Vagina (tissue), 2 donors: Measurements from ENCODE around the gene MAPK11.
"Not testable (repeated sequence)": the region's sequence is repeated elsewhere in the genome, so short reads cannot be mapped to it uniquely, and the experiment has no call there.

Source experiments
- POLR2A ChIP-seq, 2 donors: fragments of 450-650 bp; IDR thresholded peaks; one replicate each; pipeline ENCODE4 v1.6.1; 2017; ENCODE audit warnings: antibody characterized with exemption in 2 of 2, mild to moderate bottlenecking in 2 of 2, moderate library complexity in 2 of 2
- POLR2AphosphoS5 ChIP-seq, 2 donors: sonication (generic); formaldehyde crosslinking; IDR thresholded peaks; one replicate each; pipeline ENCODE4 v1.9.0; 2017; ENCODE audit warnings: antibody characterized with exemption in 2 of 2, mild to moderate bottlenecking in 2 of 2, low read depth in 1 of 2; ENCODE audit not compliant: insufficient read depth in 1 of 2
- TF ChIP-seq, protein P1 (sequence below), 3 experiments: fragments of 450-650 bp in 2 of 3; fragments of 200-600 bp in 1 of 3; sonication (generic) in 1 of 3; IDR thresholded peaks; one replicate each; pipeline ENCODE4 v1.5.1; 2017 to 2019; ENCODE audit warnings: antibody characterized with exemption in 3 of 3, mild to moderate bottlenecking in 2 of 3, moderate library complexity in 2 of 3

DNA sequence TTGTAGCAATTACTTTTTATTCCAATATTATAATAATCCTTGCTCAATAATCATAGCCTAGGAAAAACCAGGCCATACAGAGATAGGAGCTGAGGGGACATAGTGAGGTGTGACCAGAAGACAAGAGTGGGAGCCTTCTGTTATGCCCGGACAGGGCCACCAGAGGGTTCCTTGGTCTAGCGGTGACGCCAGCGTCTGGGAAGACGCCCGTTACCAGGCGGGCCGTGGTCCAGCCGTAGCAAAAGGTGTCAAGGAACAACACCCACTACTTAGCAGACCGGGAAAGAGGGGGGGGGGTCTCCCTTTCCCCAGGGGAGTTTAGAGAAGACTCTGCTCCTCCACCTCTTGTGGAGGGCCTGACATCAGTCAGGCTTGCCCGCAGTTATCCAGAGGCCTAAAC, 3.2 kb upstream of the MAPK11 start:
- TF ChIP-seq, protein P1, sequence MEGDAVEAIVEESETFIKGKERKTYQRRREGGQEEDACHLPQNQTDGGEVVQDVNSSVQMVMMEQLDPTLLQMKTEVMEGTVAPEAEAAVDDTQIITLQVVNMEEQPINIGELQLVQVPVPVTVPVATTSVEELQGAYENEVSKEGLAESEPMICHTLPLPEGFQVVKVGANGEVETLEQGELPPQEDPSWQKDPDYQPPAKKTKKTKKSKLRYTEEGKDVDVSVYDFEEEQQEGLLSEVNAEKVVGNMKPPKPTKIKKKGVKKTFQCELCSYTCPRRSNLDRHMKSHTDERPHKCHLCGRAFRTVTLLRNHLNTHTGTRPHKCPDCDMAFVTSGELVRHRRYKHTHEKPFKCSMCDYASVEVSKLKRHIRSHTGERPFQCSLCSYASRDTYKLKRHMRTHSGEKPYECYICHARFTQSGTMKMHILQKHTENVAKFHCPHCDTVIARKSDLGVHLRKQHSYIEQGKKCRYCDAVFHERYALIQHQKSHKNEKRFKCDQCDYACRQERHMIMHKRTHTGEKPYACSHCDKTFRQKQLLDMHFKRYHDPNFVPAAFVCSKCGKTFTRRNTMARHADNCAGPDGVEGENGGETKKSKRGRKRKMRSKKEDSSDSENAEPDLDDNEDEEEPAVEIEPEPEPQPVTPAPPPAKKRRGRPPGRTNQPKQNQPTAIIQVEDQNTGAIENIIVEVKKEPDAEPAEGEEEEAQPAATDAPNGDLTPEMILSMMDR (IDR thresholded peaks at IDR 0.05): not testable (repeated sequence)
- TF ChIP-seq POLR2A (IDR thresholded peaks at IDR 0.05); POLR2AphosphoS5 (IDR thresholded peaks at IDR 0.05; ENCODE audit: insufficient read depth in 1 of 2, low read depth in 1 of 2): not testable (repeated sequence)
